Gastroesophageal sphincter (tissue), 4 donors: ENCODE data around the gene FREM1. TPM values are rescaled to one million over a fixed set of nuclear protein-coding genes. Genes with fewer than 3 reads are reported as not detected.

Experiments
- ATAC-seq: fragments of 150-250 bp; one replicate; pipeline ENCODE4 v1.9.1; 2016; ENCODE audit warnings: mild to moderate bottlenecking, moderate library complexity
- H3K27ac ChIP-seq, 4 donors: fragments of 200-600 bp; sonication (generic) in 3 of 4; 1 replicate in 3 of 4; 2 replicates in 1 of 4; pipeline ENCODE4 v1.5.1; 2016 to 2019
- H3K27me3 ChIP-seq: fragments of 200-600 bp; sonication (generic); one replicate; pipeline ENCODE4 v1.5.1; 2019
- H3K36me3 ChIP-seq, 2 donors: fragments of 200-600 bp; sonication (generic); one replicate each; pipeline ENCODE4 v1.5.1; 2019; ENCODE audit warnings: control low read depth in 1 of 2
- H3K4me1 ChIP-seq, 3 donors: fragments of 200-600 bp; sonication (generic); 1 replicate in 2 of 3; 2 replicates in 1 of 3; pipeline ENCODE4 v1.5.1; 2016 to 2019; ENCODE audit warnings: control low read depth in 2 of 3
- H3K4me3 ChIP-seq, 2 donors: fragments of 200-600 bp; sonication (generic); one replicate each; pipeline ENCODE4 v1.5.1; 2019; ENCODE audit warnings: mild to moderate bottlenecking in 1 of 2, moderate library complexity in 1 of 2
- H3K9me3 ChIP-seq, 3 donors: fragments of 200-600 bp; sonication (generic); one replicate each; pipeline ENCODE4 v1.5.1; 2017 to 2019; ENCODE audit warnings: control low read depth in 2 of 3
- CTCF ChIP-seq, 4 experiments: fragments of 200-600 bp in 2 of 4; fragments of 450-650 bp in 2 of 4; sonication (generic) in 1 of 4; IDR thresholded peaks; one replicate each; pipeline ENCODE4 v1.5.1; 2017 to 2019; ENCODE audit warnings: antibody characterized with exemption in 4 of 4, mild to moderate bottlenecking in 2 of 4, moderate library complexity in 2 of 4
- EP300 ChIP-seq: sonication (generic); formaldehyde crosslinking; IDR thresholded peaks from one replicate; pipeline ENCODE4 v1.6.1; 2017; ENCODE audit warnings: antibody characterized with exemption, mild to moderate bottlenecking
- POLR2A ChIP-seq, 2 donors: fragments of 450-650 bp; IDR thresholded peaks; one replicate each; pipeline ENCODE4 v1.6.1; 2017; ENCODE audit warnings: antibody characterized with exemption in 2 of 2, mild to moderate bottlenecking in 2 of 2, moderate library complexity in 1 of 2
- POLR2AphosphoS5 ChIP-seq: sonication (generic); formaldehyde crosslinking; IDR thresholded peaks from one replicate; pipeline ENCODE4 v1.6.1; 2017; ENCODE audit warnings: antibody characterized with exemption
- WGBS, 2 donors: methylation state at CpG; one replicate each; pipeline ENCODE4 v1.1.5; 2018; ENCODE audit warnings: low coverage in 1 of 2; 5-methylcytosine and 5-hydroxymethylcytosine counted together
- total RNA-seq, 4 donors: library from RNA; depleted of rRNA; stranded (reverse); fragments of >200 nt; gene quantifications; one replicate each; pipeline ENCODE4 v1.1.0, GENCODE V29; 2016

The FREM1 gene
- total RNA-seq, 4 donors from 2014 or later = 0.59 to 4.8 (median 2.7) TPM

DNA sequence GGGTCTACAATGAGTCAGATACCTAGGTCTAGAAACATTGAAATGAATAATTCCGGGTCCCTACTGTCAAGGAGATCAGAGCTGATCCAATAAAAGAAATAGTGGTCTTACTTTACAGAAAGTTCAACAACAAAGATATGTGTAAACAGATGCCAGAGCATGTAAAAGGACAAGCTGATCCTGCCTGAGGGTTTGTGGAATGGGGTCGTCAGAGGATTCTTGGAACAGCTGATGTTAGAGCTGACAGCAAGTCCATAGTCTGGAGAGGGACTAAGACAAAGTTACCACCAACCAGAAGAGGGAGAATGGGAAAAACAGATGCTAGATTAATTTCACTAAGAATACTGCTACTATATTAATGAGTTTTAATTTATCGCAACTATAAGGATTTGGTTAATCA, 71.5 kb downstream of the FREM1 start:
- H3K36me3 ChIP-seq = no peaks in the 10 kb centered on the region
- H3K4me1 ChIP-seq = no peaks in the 10 kb centered on the region
- H3K4me3 ChIP-seq = no peak overlapping the region
- no peak overlapping the region for H3K27ac ChIP-seq
- ATAC-seq = no peak
- H3K27me3 ChIP-seq = no peaks in the 10 kb centered on the region
- no peaks in the 10 kb centered on the region for H3K9me3 ChIP-seq
- TF ChIP-seq CTCF (IDR thresholded peaks at IDR 0.05) (no peak), POLR2A (IDR thresholded peaks at IDR 0.05) (no peak), POLR2AphosphoS5 (no peak), EP300 (no peak)
- 65 to 74% methylated on average over 3 of the region's 3 CpGs for WGBS, 2 donors

GRCh38 chr9:14836885-14837284, 73.3 kb downstream of the FREM1 start:
- Histone ChIP-seq H3K4me3 (no peak overlapping the region), H3K36me3 (no peaks in the 10 kb centered on the region), H3K4me1 (no peaks in the 10 kb centered on the region), H3K9me3 (no peaks in the 10 kb centered on the region), H3K27me3 (no peaks in the 10 kb centered on the region), H3K27ac (no peak overlapping the region)
- no peak for TF ChIP-seq CTCF (IDR thresholded peaks at IDR 0.05)
- TF ChIP-seq POLR2A (IDR thresholded peaks at IDR 0.05) = no peak
- TF ChIP-seq POLR2AphosphoS5 = no peak
- no peak for TF ChIP-seq EP300
- no peak for ATAC-seq
- WGBS, 2 donors = 92 to 94% methylated on average over 4 to 6 of the region's 7 CpGs

DNA sequence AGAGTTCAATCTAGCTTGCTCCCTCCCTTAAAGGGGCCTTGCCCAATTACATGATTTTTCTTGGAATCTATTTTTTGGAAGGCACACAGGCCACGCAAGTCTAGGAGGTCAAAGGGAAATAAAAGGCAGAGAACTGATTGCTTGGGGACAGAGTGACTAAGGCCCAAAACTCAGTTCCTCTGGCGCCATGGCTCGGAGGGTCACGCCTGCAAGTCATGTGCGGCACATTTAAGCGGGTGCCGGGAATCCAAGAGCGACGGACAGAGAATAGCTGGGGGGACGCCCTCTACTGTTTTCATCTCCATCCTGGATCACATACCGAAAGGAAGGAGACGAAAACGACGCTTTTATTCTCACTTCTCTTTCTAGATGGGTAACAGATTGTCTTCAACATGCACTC, 78.6 kb downstream of the FREM1 start:
- Histone ChIP-seq H3K27ac (no peak overlapping the region), H3K4me1 (no peaks in the 10 kb centered on the region), H3K27me3 (no peaks in the 10 kb centered on the region), H3K36me3 (no peaks in the 10 kb centered on the region), H3K9me3 (no peaks in the 10 kb centered on the region), H3K4me3 (no peak overlapping the region)
- ATAC-seq = no peak
- TF ChIP-seq POLR2AphosphoS5 (no peak), POLR2A (IDR thresholded peaks at IDR 0.05) (no peak), EP300 (no peak), CTCF (IDR thresholded peaks at IDR 0.05) (no peak)
- 91 to 93% methylated on average over 7 to 8 of the region's 14 CpGs for WGBS, 2 donors

DNA sequence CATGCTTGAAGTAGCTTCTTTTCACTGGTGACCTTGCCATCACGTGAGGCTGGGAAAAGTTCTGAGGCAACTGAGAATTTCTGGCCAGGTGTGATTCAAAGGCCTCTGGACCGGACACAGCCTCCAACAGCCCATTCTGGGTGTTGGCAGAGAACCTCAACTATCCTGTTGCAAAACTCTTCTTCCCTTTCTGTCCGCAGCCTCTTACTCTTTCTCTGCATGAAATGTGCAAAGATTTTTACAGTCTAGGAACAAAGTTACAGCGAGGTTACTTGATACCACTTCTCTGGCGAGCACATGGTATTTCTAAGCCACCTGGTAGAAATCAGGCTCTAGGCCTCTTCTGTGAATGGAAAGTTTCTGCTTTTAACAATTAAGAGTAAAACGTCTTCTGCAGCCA, 79.2 kb downstream of the FREM1 start:
- H3K27me3 ChIP-seq = no peaks in the 10 kb centered on the region
- H3K4me1 ChIP-seq = no peaks in the 10 kb centered on the region
- no peak for ATAC-seq
- no peak overlapping the region for H3K27ac ChIP-seq
- H3K36me3 ChIP-seq = no peaks in the 10 kb centered on the region
- H3K9me3 ChIP-seq = no peaks in the 10 kb centered on the region
- 83 to 93% methylated on average over 4 to 6 of the region's 6 CpGs for WGBS, 2 donors
- H3K4me3 ChIP-seq = no peak overlapping the region
- TF ChIP-seq EP300 = no peak
- no peak for TF ChIP-seq CTCF (IDR thresholded peaks at IDR 0.05)
- no peak for TF ChIP-seq POLR2AphosphoS5
- TF ChIP-seq POLR2A (IDR thresholded peaks at IDR 0.05) = no peak

- TF ChIP-seq EP300 (no peak), CTCF (IDR thresholded peaks at IDR 0.05) (no peak), POLR2A (IDR thresholded peaks at IDR 0.05) (no peak), POLR2AphosphoS5 (no peak)
- Histone ChIP-seq H3K27ac (no peak overlapping the region), H3K27me3 (no peaks in the 10 kb centered on the region), H3K36me3 (no peaks in the 10 kb centered on the region), H3K9me3 (no peaks in the 10 kb centered on the region), H3K4me1 (no peaks in the 10 kb centered on the region), H3K4me3 (no peak overlapping the region)
- WGBS, 2 donors = 70 to 100% methylated on average over 1 of the region's 1 CpG
- no peak for ATAC-seq
Measured at GRCh38 chr9:14830057-14830456, 80.2 kb downstream of the FREM1 start.
